Left kidney (tissue), 2 donors: Measurements from ENCODE around the gene CMSS1. TPM values are rescaled to one million over a fixed set of nuclear protein-coding genes. Genes with fewer than 3 reads are reported as not detected.

Experiments
- DNase-seq: peaks from one replicate; pipeline ENCODE4 v3.0.0-alpha.2; 2013
- polyA plus RNA-seq: library from polyadenylated mRNA; unstranded; fragments of 120-200 nt; gene quantifications from one replicate; pipeline ENCODE4 v1.2.1, GENCODE V29; 2013; ENCODE audit not compliant: insufficient read length

CMSS1 gene
- polyA plus RNA-seq, 1 donor: 47.6 TPM

GRCh38 chr3:99874237-99875002 is 56.8 kb downstream of the CMSS1 start:
- no peak for DNase-seq

GRCh38 chr3:99875581-99875928 is 57.9 kb downstream of the CMSS1 start:
- no peak for DNase-seq

GRCh38 chr3:99875929-99876841 is 58.5 kb downstream of the CMSS1 start:
- peak; percentile 86 for DNase-seq

GRCh38 chr3:99877031-99877579 is 59.4 kb downstream of the CMSS1 start:
- no peak for DNase-seq

GRCh38 chr3:99878005-99878404 is 60.3 kb downstream of the CMSS1 start:
- no peak for DNase-seq

GRCh38 chr3:99879275-99879674 is 61.6 kb downstream of the CMSS1 start:
- no peak for DNase-seq

- DNase-seq: no peak
Measured at GRCh38 chr3:99881121-99881524, 63.5 kb downstream of the CMSS1 start.

GRCh38 chr3:99882436-99883137 is 64.9 kb downstream of the CMSS1 start:
- DNase-seq: no peak

GRCh38 chr3:99883138-99883461 is 65.4 kb downstream of the CMSS1 start:
- no peak for DNase-seq

GRCh38 chr3:99883693-99884092 is 66.0 kb downstream of the CMSS1 start:
- no peak for DNase-seq

- DNase-seq: no peak
Measured at GRCh38 chr3:99884484-99884883, 66.8 kb downstream of the CMSS1 start.

- DNase-seq: no peak
Measured at GRCh38 chr3:99885085-99885484, 67.4 kb downstream of the CMSS1 start.

- no peak for DNase-seq
Measured at GRCh38 chr3:99885851-99886250, 68.2 kb downstream of the CMSS1 start.

- DNase-seq: no peak
Measured at GRCh38 chr3:99891610-99892285, 74.1 kb downstream of the CMSS1 start.

- DNase-seq: no peak
Measured at GRCh38 chr3:99892332-99892731, 74.7 kb downstream of the CMSS1 start.

GRCh38 chr3:99895131-99895696 is 77.6 kb downstream of the CMSS1 start:
- DNase-seq: no peak

- no peak for DNase-seq
Measured at GRCh38 chr3:99895703-99896441, 78.2 kb downstream of the CMSS1 start.

- DNase-seq: no peak
Measured at GRCh38 chr3:99896482-99896881, 78.8 kb downstream of the CMSS1 start.

- no peak for DNase-seq
Measured at GRCh38 chr3:99899603-99900002, 81.9 kb downstream of the CMSS1 start.

- DNase-seq: no peak
Measured at GRCh38 chr3:99900248-99900647, 82.6 kb downstream of the CMSS1 start.
